GM03348 (cell line): ENCODE data around the gene SNX25.
"Not testable (repeated sequence)": the region's sequence is repeated elsewhere in the genome, so short reads cannot be mapped to it uniquely, and the experiment has no call there.

Source experiments
- DNase-seq: peaks from one replicate; pipeline ENCODE4 v3.0.0; 2012; ENCODE audit warnings: low spot score

The SNX25 gene

GRCh38 chr4:185235119-185235842 is 25.9 kb downstream of the SNX25 start:
- no peak for DNase-seq

GRCh38 chr4:185235843-185236503 is 26.6 kb downstream of the SNX25 start:
- DNase-seq = no peak

- no peak for DNase-seq
Measured at GRCh38 chr4:185237175-185237574, 27.8 kb downstream of the SNX25 start.

- peak; percentile 85 for DNase-seq
Measured at GRCh38 chr4:185238215-185238681, 28.9 kb downstream of the SNX25 start.

GRCh38 chr4:185238750-185239149 is 29.4 kb downstream of the SNX25 start:
- no peak for DNase-seq

GRCh38 chr4:185240486-185240885 is 31.1 kb downstream of the SNX25 start:
- DNase-seq = not testable (repeated sequence)

- DNase-seq = no peak
Measured at GRCh38 chr4:185242749-185243533, 33.5 kb downstream of the SNX25 start.

- DNase-seq = no peak
Measured at GRCh38 chr4:185243879-185244278, 34.5 kb downstream of the SNX25 start.

- DNase-seq = no peak
Measured at GRCh38 chr4:185244763-185245162, 35.4 kb downstream of the SNX25 start.

- DNase-seq = no peak
Measured at GRCh38 chr4:185246453-185246852, 37.1 kb downstream of the SNX25 start.

GRCh38 chr4:185247151-185247550 is 37.8 kb downstream of the SNX25 start:
- no peak for DNase-seq

GRCh38 chr4:185248393-185249039 is 39.1 kb downstream of the SNX25 start:
- DNase-seq = no peak

- no peak for DNase-seq
Measured at GRCh38 chr4:185249105-185249504, 39.7 kb downstream of the SNX25 start.

- DNase-seq = no peak
Measured at GRCh38 chr4:185254434-185254833, 45.0 kb downstream of the SNX25 start.

GRCh38 chr4:185255868-185256267 is 46.5 kb downstream of the SNX25 start:
- no peak for DNase-seq

GRCh38 chr4:185256446-185256845 is 47.0 kb downstream of the SNX25 start:
- peak; percentile 23 for DNase-seq

GRCh38 chr4:185257086-185257485 is 47.7 kb downstream of the SNX25 start:
- no peak for DNase-seq

GRCh38 chr4:185257694-185258093 is 48.3 kb downstream of the SNX25 start:
- DNase-seq = no peak

- DNase-seq = peak; percentile 44
Measured at GRCh38 chr4:185258741-185259140, 49.3 kb downstream of the SNX25 start.

GRCh38 chr4:185259719-185260118 is 50.3 kb downstream of the SNX25 start:
- DNase-seq = no peak

- no peak for DNase-seq
Measured at GRCh38 chr4:185261946-185262345, 52.5 kb downstream of the SNX25 start.

- no peak for DNase-seq
Measured at GRCh38 chr4:185263419-185263818, 54.0 kb downstream of the SNX25 start.
